ENCODE measurements around the gene PWP2.
"Not testable (repeated sequence)": the region's sequence is repeated elsewhere in the genome, so short reads cannot be mapped to it uniquely, and the experiment has no call there.

DNA sequence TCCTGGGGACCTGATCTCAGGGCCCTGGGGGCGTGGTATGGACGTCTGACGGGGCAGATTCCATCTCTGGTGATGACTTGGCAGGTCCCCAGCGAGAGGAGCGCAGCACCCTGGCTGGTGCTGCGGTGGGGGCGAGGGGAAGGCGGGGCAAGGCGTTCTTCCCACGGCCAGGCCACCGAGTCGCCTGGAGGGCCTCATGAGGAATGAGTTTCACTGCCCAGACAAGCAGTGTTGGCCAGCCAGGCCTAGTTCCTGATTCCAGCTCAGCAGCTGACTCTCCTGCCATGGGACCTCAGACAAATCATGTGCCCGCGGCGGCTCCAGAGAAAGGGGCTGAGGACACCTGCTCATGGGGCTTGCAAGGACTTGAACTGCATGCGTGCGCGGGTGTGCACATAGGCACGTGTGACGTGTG is 47.6 kb downstream of the PWP2 start:
- TF ChIP-seq, protein P1, sequence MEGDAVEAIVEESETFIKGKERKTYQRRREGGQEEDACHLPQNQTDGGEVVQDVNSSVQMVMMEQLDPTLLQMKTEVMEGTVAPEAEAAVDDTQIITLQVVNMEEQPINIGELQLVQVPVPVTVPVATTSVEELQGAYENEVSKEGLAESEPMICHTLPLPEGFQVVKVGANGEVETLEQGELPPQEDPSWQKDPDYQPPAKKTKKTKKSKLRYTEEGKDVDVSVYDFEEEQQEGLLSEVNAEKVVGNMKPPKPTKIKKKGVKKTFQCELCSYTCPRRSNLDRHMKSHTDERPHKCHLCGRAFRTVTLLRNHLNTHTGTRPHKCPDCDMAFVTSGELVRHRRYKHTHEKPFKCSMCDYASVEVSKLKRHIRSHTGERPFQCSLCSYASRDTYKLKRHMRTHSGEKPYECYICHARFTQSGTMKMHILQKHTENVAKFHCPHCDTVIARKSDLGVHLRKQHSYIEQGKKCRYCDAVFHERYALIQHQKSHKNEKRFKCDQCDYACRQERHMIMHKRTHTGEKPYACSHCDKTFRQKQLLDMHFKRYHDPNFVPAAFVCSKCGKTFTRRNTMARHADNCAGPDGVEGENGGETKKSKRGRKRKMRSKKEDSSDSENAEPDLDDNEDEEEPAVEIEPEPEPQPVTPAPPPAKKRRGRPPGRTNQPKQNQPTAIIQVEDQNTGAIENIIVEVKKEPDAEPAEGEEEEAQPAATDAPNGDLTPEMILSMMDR (IDR thresholded peaks at IDR 0.05), result not testable (repeated sequence)
- TF ChIP-seq POLR2A, EP300 (IDR thresholded peaks at IDR 0.05): not testable (repeated sequence)
